ENCODE data around the gene RLF. TPM values are rescaled to one million over a fixed set of nuclear protein-coding genes. Genes with fewer than 3 reads are reported as not detected.

The RLF gene, protein sequence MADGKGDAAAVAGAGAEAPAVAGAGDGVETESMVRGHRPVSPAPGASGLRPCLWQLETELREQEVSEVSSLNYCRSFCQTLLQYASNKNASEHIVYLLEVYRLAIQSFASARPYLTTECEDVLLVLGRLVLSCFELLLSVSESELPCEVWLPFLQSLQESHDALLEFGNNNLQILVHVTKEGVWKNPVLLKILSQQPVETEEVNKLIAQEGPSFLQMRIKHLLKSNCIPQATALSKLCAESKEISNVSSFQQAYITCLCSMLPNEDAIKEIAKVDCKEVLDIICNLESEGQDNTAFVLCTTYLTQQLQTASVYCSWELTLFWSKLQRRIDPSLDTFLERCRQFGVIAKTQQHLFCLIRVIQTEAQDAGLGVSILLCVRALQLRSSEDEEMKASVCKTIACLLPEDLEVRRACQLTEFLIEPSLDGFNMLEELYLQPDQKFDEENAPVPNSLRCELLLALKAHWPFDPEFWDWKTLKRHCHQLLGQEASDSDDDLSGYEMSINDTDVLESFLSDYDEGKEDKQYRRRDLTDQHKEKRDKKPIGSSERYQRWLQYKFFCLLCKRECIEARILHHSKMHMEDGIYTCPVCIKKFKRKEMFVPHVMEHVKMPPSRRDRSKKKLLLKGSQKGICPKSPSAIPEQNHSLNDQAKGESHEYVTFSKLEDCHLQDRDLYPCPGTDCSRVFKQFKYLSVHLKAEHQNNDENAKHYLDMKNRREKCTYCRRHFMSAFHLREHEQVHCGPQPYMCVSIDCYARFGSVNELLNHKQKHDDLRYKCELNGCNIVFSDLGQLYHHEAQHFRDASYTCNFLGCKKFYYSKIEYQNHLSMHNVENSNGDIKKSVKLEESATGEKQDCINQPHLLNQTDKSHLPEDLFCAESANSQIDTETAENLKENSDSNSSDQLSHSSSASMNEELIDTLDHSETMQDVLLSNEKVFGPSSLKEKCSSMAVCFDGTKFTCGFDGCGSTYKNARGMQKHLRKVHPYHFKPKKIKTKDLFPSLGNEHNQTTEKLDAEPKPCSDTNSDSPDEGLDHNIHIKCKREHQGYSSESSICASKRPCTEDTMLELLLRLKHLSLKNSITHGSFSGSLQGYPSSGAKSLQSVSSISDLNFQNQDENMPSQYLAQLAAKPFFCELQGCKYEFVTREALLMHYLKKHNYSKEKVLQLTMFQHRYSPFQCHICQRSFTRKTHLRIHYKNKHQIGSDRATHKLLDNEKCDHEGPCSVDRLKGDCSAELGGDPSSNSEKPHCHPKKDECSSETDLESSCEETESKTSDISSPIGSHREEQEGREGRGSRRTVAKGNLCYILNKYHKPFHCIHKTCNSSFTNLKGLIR (N-terminal part only)
- total RNA-seq = 11.6 and 13.7 TPM in 2 replicates

DNA sequence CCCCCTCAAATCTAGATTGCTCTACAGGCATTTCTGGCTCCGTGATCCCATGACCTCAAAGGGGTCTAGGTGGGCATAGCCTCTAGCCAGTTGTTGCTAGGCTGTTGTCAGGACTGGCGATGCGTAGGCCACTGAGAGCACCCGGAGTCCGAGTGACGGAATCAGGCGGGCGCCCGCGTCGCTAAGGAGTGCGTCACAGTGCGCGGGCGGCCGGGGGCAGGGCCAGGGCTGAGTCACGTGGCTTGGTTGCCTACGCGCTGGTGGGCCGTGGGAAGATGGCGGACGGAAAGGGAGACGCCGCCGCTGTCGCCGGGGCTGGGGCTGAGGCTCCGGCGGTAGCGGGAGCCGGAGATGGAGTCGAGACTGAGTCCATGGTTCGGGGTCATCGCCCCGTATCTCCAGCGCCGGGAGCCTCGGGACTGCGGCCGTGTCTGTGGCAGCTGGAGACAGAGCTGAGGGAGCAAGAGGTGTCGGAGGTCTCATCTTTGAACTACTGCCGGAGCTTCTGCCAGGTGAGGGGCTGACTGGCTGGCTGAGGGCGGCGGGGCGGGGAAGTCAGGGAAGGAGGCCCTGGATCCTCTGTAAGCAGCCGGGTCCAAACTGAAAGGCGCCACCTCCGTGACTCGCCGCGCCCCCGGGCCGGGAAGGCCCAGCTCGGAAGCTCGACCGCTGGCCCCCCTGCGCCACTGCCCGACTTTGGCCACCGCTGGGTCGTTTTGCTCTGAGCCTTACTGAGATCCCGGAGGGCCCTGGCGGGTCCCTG is at the start of gene RLF:
Gene RLF (plus strand): TSS at position 263 of the 763 bp plus-strand sequence. CDS start 13 bp downstream, at position 276.

DNA sequence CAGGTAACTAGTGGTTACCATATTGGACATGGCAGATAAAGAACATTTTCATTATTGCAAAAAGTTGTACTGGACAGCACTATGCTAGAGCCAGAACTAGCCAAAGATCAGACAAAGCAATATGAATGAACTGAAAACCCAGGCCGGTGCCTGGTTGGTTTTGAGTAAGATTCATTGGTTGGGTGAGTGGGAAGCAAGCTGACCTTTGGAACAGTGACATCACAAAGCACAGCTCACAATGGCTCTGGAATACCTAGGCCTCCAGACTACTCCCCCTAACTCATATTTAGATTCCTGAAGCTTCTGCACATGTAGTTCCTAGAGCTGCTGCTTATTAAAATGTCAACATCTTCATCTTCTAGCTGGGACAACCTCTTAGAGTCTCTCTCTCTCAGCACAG is 86.5 kb downstream of the RLF start, which contains the start of gene TMCO2:
Gene TMCO2 (plus strand): TSS at position 283 of the 400 bp plus-strand sequence. CDS start 57 bp downstream, at position 340.

DNA sequence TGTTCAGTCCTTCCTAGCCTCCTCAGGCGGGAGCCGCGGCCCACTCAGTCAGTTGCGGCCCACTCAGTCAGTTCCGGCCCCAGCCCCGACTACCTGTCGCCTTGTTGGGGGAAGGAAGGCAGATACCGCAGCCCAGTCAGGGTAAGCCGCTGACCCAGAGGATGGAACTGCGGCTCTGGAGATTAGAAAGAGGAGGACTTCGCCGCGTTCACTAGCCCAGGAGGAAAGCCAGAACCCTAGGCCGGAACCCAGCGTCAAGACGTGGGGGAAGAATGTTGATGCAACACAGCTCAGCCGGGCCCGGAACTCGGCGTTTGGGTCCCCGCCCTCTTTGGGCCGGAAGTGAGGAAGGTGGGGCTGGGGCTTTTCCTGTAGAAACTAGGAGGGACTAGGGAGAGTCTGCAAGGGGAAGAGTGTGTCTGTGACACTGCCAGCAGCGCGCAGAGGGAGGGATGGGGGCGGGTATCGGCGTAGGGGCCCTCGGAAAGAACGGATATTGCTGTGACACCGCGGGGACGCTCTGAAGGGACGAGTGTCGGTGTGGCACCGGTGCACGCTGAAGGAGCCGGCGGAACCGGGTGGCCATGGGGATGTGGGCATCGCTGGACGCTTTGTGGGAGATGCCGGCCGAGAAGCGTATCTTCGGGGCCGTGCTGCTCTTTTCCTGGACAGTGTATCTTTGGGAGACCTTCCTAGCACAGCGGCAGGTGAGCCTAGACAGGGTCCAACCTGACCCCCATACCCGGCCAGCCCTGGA is 96.7 kb downstream of the RLF start, which contains the start of gene ZMPSTE24:
Gene ZMPSTE24 (plus strand): TSS at position 549 of the 757 bp plus-strand sequence. CDS start 36 bp downstream, at position 585.

Other genes starting within 250 kb of the RLF start
- gene MFSD2A, start 206.2 kb upstream of the RLF start, total RNA-seq = 23.6 and 30.8 TPM in 2 replicates
- 328 and 376 TPM in 2 replicates for gene CAP1, start 120.7 kb upstream of the RLF start, total RNA-seq
- 41.7 and 42.4 TPM in 2 replicates for gene PPT1, start 64.1 kb upstream of the RLF start, total RNA-seq
- gene TMCO2, start 86.5 kb downstream of the RLF start, total RNA-seq = not detected in 2 replicates
- 37.5 and 45.6 TPM in 2 replicates for gene ZMPSTE24, start 96.8 kb downstream of the RLF start, total RNA-seq
- gene COL9A2, start 155.9 kb downstream of the RLF start, total RNA-seq = 0.88 and 1.1 TPM in 2 replicates
- gene SMAP2, start 212.3 kb downstream of the RLF start, total RNA-seq = 17.0 and 22.9 TPM in 2 replicates